MM.1S (cell line): ENCODE results near the gene RCBTB2.

Source experiments
- CTCF ChIP-seq: fragments of 300-600 bp; sonication (generic); IDR thresholded peaks from 2 replicates; pipeline ENCODE4 v1.5.1; 2016; ENCODE audit warnings: antibody characterized with exemption, low read length, mixed read lengths
- EZH2 ChIP-seq: fragments of 300-600 bp; sonication (generic); optimal IDR thresholded peaks from 2 replicates; pipeline ENCODE3; 2017; ENCODE audit warnings: low read depth, mild to moderate bottlenecking, antibody characterized with exemption, low read length, mixed read lengths

- TF ChIP-seq CTCF (no peak), EZH2 (no peak)
Observed at GRCh38 chr13:48526286-48526685, 6.6 kb downstream of the RCBTB2 start.
